HTERT RPE-1 (cell line): ENCODE data around the gene CHMP2B.
"Not testable (repeated sequence)": the region's sequence is repeated elsewhere in the genome, so short reads cannot be mapped to it uniquely, and the experiment has no call there.

Source experiments
- in situ Hi-C: fragments of 300-500 bp; cut with MboI; formaldehyde crosslinking; loops from 4 replicates; pipeline ENCODE4 v1.14.3; 2020; ENCODE audit warnings: low sequenced_read_pairs

The CHMP2B gene

DNA sequence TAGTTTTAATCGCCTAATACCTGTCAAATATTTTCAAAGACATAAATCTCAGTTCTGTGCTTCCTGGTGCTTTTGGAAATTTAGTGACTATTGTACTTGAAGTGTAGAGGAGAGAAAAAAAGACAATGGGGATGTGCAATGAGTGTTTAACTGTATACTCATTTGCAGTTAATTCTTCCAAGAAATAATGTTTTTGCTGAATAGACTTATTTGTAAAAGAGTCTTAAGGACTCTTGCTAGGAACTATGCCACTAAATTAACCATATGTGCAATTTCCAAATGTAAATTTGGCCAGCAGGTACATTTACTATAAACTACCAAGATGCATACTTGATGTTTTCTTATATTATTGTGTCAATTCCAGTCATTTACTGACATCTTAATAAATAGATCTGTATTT, 2.0 kb downstream of the CHMP2B start:
- in situ Hi-C loops: no loop called here

DNA sequence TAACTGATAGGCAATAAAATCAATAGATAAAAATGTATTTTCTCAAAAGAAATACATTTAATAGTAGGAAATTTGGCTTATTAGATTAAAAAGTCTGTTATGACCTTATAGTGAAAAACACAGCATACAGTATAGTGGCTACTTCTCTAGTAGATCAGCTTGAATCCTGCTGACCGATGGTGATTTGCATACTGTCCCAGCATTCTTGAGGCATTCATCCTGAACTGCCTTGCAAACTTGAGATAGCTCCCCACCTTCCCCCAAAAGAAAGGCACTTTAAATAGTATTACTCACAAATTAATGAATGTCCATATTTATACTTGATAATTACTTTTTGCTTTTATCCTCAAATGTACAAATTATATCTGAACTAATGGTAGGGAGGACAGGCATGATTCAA, 6.7 kb downstream of the CHMP2B start:
- in situ Hi-C loops: no loop called here

DNA sequence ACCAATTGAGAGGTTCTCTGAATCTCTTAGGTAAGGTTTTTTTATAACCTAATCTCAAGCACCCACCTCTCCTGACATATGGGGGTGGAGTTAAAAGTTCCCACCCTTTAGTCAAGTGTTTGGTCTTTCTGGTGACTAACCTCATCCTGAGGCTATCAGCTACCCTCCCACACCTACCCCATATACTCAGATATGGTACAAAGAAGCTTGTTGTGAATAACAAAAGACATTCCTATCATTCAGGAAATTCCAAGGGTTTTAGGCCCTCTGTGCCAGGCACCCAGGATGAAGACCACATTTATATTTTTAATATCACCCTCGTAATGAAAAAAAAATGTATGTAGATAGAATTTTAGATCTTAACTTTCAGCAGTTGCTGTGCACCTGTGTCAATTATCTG, 9.0 kb downstream of the CHMP2B start:
- in situ Hi-C loops: no loop called here

DNA sequence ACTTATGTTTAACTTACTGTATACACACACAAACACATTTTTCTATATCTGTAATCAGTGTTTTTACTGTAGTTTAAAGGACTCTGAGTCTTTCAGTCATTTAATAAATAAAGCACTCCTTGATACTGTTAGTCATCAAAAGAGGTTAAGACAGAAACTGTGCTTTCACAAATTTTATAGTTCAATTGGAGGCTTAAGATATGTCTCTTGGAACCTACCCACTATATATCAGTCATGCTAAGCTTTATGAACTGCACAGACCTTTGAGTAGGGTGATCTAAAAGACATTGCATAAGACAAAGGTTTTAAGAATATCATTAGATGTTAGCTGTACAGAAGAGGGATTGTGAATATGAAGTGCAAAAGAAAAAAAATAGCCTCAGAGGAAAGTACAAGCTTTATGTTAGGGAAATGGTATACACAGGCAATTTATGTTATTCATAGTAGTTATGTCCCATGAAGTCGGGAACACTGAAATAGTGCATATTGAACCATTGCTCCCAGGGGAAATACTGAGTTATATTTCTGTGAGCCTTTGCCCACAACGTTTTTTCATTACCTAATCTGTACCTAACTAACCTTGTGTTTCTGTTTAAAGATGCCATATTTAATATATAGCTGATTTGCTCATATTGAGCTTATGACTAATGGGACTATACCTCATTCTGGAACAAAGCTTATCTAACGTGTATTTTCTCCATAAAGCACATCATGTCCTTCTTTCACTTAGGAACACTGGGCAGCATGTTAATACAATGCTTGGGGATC, 19.7 kb downstream of the CHMP2B start:
- in situ Hi-C loops: no loop called here

DNA sequence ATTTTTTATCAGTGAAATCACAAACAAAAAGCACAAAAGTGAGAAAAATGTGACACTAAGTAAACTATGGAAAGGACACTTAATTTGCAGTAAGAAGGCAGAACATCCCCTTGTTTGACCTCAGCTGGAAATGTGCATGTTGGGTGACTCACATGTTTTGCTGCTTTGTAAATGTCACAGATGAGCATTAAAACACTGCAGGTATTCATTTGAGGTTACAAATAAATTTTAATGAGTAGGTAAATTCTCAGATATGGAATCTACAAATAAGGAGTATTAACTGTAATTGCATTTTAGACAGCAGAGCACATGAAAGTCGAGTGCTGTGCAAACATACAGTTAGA, 20.3 kb downstream of the CHMP2B start:
- in situ Hi-C loops: no loop called here

DNA sequence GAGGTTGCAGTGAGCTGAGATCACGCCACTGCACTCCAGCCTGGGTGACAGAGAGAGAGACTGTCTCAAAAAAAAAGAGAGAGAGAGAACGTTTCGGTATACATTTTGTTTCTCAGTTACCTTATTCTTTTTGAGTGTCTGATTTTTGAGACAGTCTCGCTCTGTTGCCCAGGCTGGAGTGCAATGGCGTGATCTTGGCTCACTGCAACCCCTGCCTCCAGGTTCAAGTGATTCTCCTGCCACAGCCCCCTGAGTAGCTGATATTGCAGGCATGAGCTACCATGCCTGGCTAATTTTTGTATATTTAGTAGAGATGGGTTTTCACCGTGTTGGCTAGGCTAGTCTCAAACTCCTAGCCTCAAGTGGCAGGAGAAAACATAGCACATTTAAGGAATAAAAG, 21.1 kb downstream of the CHMP2B start:
- in situ Hi-C loops: not testable (repeated sequence)

DNA sequence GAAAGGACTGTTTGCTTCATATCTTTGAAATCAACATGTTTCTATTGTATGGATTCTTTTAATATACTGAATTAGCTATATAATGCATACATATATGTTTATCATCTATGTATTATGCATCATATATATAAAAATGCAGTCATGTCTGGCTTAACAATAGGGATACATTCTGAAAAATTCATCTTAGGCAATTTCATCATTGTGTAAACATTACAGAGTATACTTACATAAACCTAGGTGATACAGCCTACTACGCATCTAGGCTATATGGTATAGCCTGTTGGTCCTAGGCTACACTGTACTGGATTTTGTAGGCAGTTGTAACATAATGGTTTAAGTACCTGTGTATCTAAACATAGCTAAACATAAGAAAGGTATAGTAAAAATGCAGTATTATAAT, 21.7 kb downstream of the CHMP2B start:
- in situ Hi-C loops: no loop called here

DNA sequence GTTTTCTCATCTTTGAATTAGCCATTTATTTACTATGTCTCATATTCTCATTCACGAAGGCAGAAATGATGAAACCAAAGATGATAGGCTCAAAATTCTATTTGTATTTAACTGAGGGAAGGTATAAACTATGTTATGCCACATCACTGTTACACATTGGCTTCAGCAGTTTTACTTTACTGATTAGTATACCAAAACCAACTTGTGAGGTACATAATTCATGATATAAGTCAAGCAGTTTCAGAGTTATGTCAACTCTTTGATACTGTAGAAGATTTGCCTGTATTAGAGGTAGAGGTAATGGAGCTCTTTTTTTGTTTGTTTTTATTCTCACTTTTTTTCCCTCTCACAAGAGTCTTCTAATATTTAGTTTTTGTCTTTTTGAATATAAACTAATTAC, 22.9 kb downstream of the CHMP2B start:
- in situ Hi-C loops: no loop called here

DNA sequence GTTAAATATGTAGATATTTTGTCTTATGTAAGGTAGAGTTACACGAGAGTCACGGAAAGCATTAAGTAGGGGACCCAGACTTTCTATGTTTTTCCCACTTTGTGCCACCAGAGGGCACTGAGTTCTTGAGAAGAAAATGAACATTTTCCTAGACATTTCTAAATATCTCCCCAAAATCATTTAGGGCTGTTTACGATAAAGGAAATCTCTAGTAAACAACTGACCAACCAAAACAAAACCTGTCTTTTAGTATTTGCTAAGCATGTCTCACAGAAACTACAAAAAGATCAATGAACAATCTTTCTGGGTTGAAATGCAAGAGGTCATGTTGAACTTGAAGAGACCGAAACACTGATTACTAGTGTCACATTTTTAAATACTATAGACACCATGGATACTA, 33.2 kb downstream of the CHMP2B start:
- in situ Hi-C loops: no loop called here

DNA sequence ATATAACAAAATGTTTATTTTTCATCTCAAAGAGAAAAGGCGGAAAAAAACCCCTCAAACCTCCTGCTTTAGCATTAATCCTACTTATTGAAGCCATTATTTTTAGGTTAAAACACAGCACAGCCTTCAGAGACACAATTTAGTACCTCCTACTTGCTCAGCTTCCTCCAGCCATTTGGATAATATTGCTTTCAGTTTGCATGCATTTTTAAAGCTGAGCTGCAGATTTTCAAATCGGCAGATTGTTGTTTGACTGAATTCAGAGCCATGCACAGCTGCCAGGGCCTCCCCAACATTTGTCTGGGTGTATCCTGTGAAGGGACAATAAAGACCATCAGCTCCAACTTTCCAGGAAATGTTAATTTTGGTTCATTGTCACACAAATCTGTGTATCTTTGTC, 34.8 kb downstream of the CHMP2B start:
- in situ Hi-C loops: no loop called here

DNA sequence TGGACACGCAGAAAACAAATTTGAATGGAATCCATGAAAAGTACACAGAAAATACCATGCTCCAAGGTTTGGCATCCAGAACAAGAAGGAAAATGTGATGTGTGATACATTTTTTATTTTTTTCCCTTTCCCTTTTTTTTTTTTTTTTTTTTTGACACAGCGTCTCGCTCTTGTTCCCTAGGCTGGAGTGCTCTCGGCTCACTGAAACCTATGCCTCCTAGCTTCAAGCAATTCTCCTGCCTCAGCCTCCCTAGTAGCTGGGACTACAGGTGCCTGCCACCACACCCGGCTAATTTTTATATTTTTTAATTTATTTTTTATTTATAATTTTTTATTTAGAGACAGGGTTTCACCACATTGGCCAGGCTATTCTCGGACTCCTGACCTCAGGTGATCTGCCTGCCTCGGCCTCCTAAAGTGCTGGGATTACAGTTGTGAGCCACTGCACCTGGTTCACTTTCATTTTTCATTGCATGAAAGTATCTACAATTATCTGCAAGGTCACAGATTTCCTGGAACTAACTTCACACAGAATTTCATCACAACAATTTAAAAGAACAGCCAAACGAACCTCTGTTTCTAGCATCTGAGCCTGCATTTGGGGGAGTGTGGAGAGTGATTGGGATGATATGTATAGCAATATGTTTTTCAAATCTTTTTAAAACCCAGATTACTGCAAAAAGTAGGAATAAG, 41.0 kb downstream of the CHMP2B start:
- in situ Hi-C loops: no loop called here

DNA sequence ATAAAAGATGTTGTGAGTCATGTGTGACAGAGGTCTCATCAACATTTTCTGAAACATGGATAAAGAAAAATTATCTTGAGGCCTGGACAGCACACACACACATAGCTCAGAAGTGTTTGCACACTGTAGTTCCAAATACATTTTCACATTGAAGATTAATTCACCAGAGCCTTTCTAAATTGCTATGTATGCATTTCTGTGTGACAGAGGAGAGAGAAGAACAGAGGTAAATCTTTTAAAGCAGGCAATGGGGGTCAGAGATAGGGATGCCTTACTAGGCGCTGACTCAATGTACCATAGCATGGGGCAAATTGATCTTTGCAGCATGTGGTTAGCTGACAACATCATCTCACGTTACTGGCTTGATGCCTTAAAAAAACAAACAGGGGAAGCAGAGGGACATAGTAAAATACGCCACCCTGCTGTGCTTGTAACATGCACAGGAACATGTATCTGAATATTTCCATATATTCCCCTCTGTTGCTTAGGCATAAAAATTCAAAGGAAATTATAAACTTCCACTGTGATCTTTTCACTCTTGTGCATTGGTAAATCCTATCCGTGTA, 41.6 kb downstream of the CHMP2B start:
- in situ Hi-C loops: no loop called here

DNA sequence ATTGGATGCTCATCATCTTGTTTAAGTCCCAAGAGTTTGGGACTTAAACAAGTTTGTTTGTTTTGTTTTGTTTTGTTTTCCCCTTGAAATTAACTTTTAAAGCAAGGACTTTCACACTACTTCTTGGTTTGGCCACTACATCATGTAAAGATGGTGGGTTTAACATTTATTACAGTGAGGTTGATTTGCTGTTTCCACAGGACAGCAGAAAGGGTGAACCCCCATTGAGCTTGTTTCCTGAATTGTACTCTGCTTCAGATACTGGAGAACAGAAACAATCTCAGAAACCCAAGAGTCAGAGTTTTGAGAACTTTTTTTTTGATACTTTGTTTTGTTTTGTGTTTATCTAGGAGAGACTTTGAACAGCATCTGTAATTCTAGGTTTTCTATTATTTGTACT, 42.6 kb downstream of the CHMP2B start:
- in situ Hi-C loops: no loop called here

DNA sequence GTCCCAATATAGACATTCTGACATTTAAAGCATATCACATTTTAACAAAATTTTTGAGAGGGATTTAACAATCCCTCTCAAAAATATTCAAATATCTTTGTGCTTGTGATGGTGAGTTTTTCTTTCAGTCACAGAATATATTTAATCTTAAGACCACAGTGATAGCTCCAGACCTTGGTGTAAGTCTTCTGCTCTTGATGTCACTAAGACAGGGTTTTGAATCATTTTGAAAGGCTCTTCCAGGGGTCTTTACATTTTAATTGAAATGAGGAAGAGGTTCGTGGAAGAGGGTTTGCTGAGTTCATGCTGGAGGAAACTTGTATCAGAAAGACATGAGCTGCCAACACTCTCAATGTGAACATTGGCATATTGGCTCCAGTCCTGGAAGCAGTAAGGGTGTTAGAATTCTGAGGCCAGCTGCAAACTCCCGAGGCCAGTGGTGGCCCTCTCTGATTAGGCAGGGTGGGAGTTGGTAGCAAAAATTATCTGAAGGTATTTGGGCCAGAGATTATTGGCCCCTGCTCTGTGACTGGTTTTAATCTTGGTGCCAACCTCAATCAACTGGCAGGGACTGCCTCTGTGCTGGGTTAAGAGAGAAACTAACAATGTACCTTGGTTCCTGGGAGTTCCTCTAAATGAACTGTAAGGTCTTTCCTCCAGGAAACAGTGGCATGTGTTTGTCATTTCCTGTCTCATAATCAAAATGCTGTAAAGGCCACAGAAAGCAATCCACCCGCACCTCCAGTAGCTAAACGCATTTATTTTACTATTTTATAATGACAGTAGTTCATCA, 44.0 kb downstream of the CHMP2B start:
- in situ Hi-C loops: no loop called here

DNA sequence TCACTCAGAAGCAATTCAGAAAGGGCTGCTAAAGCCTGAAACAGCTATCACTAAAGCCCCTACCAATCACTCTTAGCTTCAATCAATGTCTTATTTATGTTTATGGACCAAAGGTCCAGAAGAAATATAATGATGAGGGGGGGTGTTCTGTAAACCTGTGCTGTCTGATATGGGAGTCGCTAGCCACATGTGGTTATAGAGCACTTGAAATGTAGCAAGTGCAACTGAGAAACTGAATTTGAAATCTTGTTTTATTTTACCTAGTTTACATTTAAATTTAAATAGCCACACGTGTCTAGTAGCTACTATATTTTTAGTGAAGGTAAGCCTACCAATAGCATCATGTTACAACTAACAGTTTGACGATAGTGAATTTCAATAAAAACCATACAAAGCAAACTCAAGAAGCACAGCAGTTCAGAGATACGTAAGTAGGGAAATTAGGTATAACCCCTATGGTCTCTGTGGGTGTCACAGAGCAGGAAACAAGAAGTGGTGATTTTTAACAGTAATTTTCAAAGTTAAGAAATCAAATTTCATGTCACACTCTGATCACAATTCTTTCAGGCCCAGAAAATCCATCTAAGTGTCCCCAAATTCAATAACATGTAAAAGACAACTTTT, 45.7 kb downstream of the CHMP2B start:
- in situ Hi-C loops: no loop called here

DNA sequence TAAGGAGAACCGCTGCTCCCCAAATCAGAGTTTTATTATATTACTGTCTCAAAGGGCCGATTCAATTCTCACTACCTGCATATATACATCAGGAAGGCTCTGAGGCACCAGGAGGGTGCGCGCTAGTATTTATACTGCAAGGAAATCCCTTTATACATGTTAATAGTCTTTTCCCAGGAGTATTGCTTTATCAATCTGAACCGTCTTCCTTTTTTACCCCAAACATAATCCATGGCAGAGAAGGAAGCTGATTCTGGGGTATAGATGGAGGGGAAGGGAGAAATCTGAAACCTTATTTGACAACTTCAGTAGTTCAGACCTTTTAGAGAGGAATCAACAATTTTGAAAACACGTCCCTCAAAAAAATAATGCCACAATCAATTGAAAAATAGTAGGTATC, 49.4 kb downstream of the CHMP2B start, which contains the start of gene POU1F1:
POU1F1 (minus strand) TSS at position 101 of the 400 bp plus-strand sequence. CDS start 122 bp downstream, outside the sequence.
- in situ Hi-C loops: no loop called here

DNA sequence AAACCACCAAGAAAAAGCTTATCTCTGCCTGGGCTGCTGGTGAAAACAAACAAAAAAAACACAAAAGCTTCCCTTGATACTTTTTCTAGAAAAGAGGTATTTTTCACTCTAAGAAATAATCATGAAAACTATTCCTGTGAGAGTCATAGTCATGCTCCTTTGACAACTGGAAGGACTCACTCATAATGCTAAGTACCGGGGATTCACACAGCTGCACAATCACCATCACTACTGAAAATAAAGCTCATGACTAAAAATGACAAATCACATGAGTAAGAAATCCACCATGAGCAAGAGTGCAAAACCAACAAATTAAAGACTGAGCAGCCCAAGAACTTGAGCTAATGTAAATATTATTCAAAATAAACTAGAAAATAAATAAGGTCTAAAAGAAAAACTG, 59.9 kb downstream of the CHMP2B start:
- in situ Hi-C loops: no loop called here

DNA sequence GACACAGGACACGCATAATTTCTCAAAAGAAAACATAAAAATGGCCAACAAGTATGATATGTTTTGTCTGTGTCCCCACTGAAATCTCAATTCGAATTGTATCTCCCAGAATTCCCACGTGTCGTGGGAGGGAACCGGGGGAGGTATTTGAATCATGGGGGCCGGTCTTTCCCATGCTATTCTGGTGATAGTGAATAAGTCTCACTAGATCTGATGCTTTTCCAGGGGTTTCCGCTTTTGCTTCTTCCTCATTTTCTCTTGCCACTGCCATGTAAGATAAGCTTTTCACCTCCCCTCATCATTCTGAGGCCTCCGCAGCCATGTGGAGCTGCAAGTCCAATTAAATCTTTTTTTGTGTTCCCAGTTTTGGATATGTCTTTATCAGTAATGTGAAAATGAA, 61.3 kb downstream of the CHMP2B start:
- in situ Hi-C loops: no loop called here

DNA sequence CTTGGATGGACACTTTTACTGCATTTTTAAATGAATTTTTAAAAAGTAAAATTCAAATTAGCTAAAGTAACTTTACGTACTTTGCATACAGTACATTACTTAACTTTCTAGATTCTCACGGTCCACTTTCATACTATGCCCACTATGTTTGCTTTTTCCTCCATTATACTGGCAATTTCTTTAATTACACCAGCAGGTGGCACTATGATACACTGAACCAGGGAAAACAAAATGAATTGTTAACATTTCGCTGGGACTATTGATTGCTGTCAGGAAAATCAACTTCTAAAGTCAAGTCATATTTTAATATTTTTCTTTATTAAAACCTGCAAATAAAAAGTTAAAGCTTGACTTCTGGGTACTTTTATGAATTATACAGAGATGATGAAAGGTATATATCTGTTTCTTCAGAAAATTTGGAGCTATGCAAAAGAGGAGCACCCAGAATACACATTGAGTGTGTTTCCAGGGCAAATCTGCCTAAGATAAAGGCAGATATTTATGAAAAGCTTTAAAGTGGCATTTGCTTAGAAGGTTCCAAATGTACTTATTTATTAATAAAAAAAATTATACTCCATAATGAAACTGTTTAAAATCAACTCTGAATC, 71.1 kb downstream of the CHMP2B start:
- in situ Hi-C loops: no loop called here

DNA sequence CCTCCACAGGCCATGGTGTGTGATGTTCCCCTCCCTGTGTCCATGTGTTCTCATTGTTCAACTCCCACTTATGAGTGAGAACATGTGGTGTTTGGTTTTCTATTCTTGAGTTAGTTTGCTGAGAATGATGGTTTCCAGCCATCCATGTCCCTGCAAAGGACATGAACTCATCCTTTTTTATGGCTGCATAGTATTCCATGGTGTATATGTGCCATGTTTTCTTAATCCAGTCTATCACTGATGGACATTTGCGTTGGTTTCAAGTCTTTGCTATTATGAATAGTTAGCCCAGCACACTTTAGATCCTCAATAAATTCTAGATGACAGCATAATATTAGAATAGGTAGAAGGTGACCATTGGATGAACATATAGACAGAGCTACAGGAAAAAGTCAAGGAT, 77.9 kb downstream of the CHMP2B start:
- in situ Hi-C loops: not testable (repeated sequence)
